OCI-LY1 (cell line): ENCODE measurements around the gene C19orf73.

ENCODE experiments used
- CTCF ChIP-seq: fragments of 200-600 bp; sonication (generic), shearing (Covaris generic); IDR thresholded peaks from 2 replicates; pipeline ENCODE4 v1.5.1; 2017; ENCODE audit warnings: mild to moderate bottlenecking, antibody characterized with exemption, low read length, moderate library complexity, mixed read lengths
- EZH2 ChIP-seq: fragments of 200-600 bp; sonication (generic), shearing (Covaris generic); IDR thresholded peaks from 2 replicates; pipeline ENCODE4 v1.8.0; 2017; ENCODE audit warnings: borderline replicate concordance, mixed run types, mild to moderate bottlenecking, antibody characterized with exemption, low read length, moderate library complexity, mixed read lengths

DNA sequence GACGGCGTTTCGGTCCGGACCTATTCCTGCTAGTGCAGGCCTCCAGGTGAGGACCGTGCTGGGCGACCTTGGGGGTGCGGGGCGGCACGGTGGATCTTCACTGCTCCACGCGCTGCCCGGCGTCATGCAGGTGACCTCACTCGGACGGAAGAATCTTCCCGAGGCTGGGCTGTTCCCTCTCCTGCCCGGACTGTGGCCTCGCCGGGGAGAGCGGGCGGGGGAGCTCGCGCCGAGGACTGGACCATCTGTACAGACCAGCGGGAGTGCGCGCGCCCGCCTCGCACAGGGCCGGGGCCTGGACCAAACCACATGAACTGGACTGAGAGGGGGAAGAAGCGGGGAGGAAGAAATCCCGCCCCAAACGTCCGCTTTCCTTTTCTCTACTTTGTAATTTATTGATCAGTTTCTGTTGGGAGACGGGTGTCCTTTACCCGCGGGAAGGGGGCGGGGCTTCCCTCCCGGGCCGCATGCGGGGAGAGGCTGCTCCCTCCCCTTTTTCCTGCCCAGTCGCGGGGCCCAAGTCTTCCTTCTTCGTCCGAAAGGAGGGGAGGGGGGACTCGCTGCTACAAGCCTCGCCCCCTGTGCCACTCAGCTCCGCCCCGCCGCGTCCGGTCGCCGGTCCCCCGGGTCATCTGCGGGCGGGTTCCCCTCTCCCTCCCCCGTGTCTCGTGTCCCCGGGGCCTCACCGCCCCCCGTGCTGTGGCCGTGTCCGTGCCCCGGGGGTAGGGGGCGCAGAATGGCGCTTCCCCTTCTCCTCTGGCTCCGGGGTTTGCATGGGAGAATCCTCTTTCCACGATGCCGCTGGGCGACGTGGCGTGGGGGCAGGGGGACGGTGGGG, 31.4 kb upstream of the C19orf73 start:
- TF ChIP-seq CTCF (no peak; the same call in 1 of the 2 replicates), EZH2 (no peak)
